ENCODE results near the gene PCNX2.

Gene PCNX2

DNA sequence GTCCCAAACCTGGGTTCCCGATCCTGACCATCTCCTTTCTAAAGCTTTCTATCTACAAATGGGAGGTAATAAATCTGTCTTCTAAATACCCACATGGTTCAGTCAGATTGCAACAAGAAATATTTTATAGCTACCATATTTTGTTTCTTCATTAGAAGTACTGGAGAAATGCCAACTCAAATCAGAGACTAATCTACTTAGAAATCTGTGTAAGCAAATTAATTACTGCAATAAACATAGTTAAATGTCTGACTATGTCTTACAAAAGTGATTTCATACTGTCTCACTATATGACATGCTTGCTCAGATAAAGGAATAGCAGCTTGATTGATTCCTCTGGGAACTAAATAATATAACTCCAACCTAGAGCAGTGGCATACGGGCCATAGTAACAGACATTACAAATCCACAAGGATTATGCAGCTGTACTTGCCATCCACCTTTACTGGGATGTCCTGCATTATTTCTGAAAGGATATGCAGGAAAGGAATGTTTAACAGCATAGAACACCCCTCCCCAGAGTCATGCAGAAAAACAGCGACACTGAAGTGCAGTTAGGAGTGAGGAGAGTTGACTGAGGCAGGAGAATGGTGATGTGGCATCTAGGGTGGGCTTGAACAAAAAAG lies 80.3 kb downstream of the PCNX2 start:
- TF ChIP-seq, protein P1, sequence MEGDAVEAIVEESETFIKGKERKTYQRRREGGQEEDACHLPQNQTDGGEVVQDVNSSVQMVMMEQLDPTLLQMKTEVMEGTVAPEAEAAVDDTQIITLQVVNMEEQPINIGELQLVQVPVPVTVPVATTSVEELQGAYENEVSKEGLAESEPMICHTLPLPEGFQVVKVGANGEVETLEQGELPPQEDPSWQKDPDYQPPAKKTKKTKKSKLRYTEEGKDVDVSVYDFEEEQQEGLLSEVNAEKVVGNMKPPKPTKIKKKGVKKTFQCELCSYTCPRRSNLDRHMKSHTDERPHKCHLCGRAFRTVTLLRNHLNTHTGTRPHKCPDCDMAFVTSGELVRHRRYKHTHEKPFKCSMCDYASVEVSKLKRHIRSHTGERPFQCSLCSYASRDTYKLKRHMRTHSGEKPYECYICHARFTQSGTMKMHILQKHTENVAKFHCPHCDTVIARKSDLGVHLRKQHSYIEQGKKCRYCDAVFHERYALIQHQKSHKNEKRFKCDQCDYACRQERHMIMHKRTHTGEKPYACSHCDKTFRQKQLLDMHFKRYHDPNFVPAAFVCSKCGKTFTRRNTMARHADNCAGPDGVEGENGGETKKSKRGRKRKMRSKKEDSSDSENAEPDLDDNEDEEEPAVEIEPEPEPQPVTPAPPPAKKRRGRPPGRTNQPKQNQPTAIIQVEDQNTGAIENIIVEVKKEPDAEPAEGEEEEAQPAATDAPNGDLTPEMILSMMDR (IDR thresholded peaks at IDR 0.05; ENCODE audit: insufficient read depth, low read depth, low read length, missing control alignments), result no peak
- H3K4me3 ChIP-seq (ENCODE audit: low read length), result no peak overlapping the region
- no peak for DNase-seq (ENCODE audit: low read depth)

DNA sequence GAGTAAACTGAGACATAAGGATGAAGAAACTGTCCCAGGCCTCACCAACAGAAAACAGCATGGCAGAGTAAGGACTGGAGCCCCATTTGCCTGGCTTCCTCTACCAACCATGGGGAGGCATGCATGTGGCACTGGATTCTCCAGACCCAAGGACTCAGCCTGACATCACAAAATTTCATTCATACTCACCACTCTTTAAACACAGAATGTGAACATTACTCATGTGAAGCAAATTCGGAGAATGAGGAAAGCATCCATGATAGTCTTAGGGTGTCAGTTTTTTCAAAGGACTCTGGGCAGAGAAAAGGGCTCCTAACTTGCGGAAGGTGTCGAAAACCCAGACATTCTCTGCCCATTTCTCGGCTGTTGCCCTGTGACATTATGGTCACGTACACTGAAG lies 83.9 kb downstream of the PCNX2 start:
- TF ChIP-seq, protein P1 (IDR thresholded peaks at IDR 0.05; ENCODE audit: insufficient read depth, low read depth, low read length, missing control alignments), result no peak
- DNase-seq (ENCODE audit: low read depth), result peak; percentile 8
- no peak overlapping the region for H3K4me3 ChIP-seq (ENCODE audit: low read length)

DNA sequence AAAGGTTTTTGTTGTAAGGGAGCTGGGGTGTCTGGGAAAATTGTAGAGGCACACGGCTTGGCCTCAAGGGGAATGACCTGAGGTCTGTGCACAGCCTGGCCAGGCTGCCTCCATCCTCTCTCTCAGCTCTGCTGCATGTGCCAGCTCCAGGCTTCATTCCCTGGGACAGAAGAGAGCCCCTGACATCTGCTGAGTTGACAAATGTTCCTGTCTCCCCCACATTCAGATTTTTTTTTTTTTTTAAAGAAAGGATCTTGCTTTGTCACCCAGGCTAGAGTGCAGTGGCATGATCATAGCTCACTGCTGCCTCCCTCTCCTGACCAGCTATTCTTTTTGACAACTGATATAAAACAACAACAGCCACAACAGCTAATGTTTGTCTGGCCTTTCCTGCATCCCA lies 84.4 kb downstream of the PCNX2 start:
- no peak overlapping the region for H3K4me3 ChIP-seq (ENCODE audit: low read length)
- no peak for DNase-seq (ENCODE audit: low read depth)
- TF ChIP-seq, protein P1 (IDR thresholded peaks at IDR 0.05; ENCODE audit: insufficient read depth, low read depth, low read length, missing control alignments), result no peak

DNA sequence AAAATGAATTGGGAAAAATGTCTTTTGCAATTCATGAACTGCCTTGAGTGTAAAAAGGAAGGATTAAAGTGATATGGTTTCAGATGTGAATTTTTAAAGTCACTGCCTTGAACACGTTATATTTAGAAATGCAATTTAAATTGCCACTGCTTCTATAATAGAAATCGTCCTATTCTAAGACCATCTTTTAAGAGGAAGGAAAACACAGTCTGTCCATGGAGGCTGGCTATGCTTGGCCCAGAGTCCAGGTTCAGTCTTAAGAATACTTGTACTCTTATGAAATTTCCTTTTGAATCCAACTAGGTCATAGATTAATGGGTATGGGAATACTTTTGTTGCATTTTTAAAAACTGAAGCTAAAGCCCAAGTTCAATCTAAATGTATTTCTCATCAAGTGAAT lies 86.0 kb downstream of the PCNX2 start:
- TF ChIP-seq, protein P1 (IDR thresholded peaks at IDR 0.05; ENCODE audit: insufficient read depth, low read depth, low read length, missing control alignments), result no peak
- no peak for DNase-seq (ENCODE audit: low read depth)
- no peak overlapping the region for H3K4me3 ChIP-seq (ENCODE audit: low read length)

DNA sequence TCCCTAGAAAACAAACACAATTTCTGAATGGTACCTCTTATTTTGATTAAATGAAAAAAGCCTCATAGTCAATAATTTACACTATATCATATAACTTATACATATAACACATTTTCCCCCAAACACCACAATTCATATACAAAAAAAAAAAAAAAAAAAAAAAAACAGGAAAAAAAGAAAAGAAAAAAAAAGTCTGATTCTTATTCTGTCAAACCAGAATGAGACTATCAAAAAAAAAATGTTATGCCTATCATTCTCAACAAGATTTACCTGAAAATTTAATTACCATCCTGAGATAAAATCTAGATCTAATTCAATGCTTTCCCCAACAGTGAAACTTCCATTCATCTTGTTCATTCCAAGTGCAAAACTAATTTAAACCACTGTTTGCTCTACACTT lies 86.8 kb downstream of the PCNX2 start:
- H3K4me3 ChIP-seq (ENCODE audit: low read length), result no peak overlapping the region
- TF ChIP-seq, protein P1 (IDR thresholded peaks at IDR 0.05; ENCODE audit: insufficient read depth, low read depth, low read length, missing control alignments), result no peak
- no peak for DNase-seq (ENCODE audit: low read depth)

DNA sequence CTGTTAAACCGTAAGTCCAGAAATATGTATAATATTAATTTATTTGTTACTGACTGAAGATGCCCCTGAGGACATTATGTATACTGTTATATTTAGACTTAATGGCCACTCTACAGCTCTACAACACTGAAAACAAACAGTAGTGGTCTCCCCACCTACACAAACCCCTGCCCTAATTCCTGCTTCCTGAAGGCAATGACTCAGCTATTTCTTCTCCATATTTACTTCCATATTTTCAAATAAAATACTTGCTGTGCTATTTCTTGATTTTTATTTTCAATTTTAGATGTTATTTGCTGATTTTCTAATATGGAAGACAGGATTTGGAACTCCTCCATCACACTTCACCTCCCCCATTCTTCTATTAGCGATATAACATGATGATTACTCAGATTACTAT lies 97.6 kb downstream of the PCNX2 start:
- H3K4me3 ChIP-seq (ENCODE audit: low read length), result no peak overlapping the region
- DNase-seq (ENCODE audit: low read depth), result no peak
- TF ChIP-seq, protein P1 (IDR thresholded peaks at IDR 0.05; ENCODE audit: insufficient read depth, low read depth, low read length, missing control alignments), result no peak

DNA sequence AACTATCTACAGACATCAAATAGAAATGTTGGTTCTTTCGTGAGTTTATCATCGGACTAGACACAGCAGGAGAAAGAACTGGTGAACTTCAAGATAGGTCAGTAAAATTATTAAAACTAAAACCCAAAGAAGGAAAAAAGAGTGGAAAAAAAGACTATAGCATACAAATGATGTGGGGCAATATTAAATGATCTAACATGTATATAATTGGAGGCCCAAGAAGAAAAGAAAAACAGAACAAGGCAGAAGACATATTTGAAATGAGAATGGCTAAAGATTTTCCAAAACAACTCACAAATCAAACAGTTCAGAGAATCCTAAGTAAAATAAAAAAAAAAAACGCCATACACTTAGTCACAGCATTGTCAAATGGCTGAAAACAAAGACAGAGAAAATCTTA lies 101.8 kb downstream of the PCNX2 start:
- TF ChIP-seq, protein P1 (IDR thresholded peaks at IDR 0.05; ENCODE audit: insufficient read depth, low read depth, low read length, missing control alignments), result no peak

More for the DNA sequence above, 101.8 kb downstream of the PCNX2 start:
- no peak for DNase-seq (ENCODE audit: low read depth)
- H3K4me3 ChIP-seq (ENCODE audit: low read length), result no peak overlapping the region

Data from epithelial cell of esophagus (primary cell).